GM18499 (cell line): ENCODE results near the gene ATXN2.

Source experiments
- ATAC-seq: cut with Tn5 transposase; IDR thresholded peaks from one replicate; pipeline ENCODE4 v1.9.1; 2021; ENCODE audit warnings: moderate number of reproducible peaks; ENCODE audit not compliant: insufficient read depth, unreplicated experiment

ATXN2 gene

GRCh38 chr12:111441107-111441928, 157.8 kb downstream of the ATXN2 start:
- no peak for ATAC-seq

DNA sequence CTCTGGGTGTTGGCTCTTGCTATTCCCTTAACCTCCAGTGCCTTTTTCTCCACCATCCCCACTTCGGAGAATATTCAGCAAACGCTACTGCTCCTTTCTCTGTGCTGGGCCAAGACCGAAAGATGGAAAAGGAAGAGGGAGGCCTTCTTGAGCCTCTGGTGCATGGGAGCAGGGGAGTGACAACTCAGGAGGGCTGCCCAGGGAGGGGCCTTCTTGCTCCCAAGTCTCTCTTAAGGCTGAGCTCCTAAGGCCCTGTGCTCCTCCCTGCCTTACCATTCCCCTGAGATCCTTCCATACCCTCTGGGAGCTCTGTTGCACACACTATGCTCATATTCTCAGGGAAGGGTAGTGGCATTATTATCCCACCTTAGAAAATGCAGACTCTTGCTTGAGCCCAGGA, 158.5 kb downstream of the ATXN2 start:
- no peak for ATAC-seq

- no peak for ATAC-seq
These were observed 159.0 kb downstream of the ATXN2 start for GRCh38 chr12:111440152-111440551.

DNA sequence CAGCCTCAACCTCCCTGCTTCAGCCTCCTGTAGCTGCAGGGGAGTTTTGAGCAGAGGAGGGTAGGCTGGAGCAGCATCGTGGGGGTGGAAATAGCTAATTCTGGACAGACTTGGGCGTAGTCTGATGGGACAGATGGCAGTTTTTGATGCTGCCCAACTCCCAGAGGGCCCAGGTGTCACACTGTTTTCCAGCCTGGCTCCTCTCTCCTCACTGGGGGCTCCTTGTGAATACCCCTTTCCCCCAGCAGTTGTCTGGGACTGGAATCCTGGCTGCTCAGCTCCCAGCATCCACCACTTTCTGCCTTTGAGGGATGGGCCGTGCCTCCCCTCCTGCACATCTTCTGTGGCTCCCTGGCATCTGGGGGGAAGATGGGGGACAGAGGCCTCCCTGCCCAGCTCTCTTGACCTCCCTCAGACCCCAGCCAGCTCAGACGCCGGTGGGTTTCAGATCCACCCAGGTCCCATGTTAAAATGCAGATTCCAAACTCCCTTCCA, 159.4 kb downstream of the ATXN2 start:
- no peak for ATAC-seq

- no peak for ATAC-seq
These were observed 160.6 kb downstream of the ATXN2 start for GRCh38 chr12:111438481-111438880.

- no peak for ATAC-seq
These were observed 161.2 kb downstream of the ATXN2 start for GRCh38 chr12:111437816-111438454.

DNA sequence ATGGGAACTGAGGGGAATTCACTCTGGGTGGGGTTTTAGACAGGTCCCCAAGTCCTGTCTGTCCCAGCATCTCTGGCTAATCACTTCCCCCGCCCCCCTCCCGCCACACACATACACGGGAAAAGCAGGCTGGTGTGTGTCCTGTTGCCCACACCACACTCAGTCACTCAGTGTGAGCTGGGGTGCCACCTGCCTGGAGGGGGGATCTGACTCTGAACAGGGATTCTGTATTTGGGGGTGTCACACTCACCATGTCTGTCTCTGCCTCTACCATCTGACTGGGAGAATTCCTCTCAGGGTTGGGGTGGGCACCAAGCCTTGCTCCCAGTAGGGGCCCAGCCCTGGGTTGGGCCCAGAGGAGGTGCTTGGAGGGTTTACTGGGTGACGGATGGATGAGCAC, 162.3 kb downstream of the ATXN2 start:
- ATAC-seq, result no peak

DNA sequence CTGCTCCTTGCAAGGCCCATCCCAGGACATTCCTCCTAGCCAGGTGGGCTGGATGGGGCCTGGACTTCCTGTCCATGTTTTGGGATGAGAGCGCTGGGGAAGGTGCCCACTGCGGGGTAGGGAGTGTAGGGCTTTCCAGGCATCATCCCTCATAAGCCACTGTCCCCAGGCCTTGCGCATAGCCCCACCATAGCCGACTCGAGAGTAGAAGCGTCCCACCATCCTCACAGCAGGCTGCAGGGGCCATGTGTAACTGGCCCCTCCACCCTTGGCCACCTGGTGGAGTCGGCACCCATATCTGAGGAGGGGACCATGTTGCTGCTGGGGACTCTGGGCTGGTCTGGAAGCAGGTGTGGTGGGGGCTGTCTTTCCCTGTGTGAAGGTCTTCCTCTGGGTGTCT, 162.8 kb downstream of the ATXN2 start:
- ATAC-seq, result no peak

- no peak for ATAC-seq
These were observed 163.4 kb downstream of the ATXN2 start for GRCh38 chr12:111435661-111436201.

GRCh38 chr12:111434680-111435338, 164.3 kb downstream of the ATXN2 start:
- peak; percentile 57 for ATAC-seq

- no peak for ATAC-seq
These were observed 165.1 kb downstream of the ATXN2 start for GRCh38 chr12:111434049-111434448.

- no peak for ATAC-seq
These were observed 167.3 kb downstream of the ATXN2 start for GRCh38 chr12:111431772-111432171.

GRCh38 chr12:111430433-111431353, 168.4 kb downstream of the ATXN2 start:
- no peak for ATAC-seq

DNA sequence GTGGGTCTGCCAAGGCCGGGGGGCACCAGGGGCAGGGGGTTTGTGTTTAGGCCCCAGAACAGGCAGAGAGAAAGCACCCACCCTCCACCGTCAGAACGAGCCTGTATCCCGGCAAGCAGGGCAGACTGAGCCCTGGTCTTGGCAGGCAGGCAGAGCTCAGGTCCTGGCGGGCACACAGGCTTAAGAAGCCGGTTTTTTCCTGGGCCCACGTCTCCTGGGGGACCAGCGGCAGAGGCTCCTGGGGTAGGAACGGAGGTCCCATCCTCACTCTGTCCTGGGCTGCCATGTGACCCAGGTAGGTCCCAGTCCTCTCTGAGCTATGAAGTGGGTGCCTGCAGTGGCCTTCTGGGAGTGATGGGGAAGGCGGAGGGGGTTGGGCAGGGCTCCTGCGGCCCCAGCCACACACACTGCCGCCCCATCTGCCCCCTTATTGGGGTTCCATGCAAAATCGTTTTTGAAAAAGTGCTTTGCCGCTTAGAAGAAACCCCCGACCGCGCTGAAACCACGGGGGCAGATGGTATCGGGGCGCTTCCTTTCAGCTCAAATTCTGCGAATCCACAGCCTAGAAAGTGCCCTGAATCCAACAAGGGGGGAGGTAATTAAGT, 169.2 kb downstream of the ATXN2 start:
- no peak for ATAC-seq

- ATAC-seq, result no peak
These were observed 170.4 kb downstream of the ATXN2 start for GRCh38 chr12:111428728-111429175.

DNA sequence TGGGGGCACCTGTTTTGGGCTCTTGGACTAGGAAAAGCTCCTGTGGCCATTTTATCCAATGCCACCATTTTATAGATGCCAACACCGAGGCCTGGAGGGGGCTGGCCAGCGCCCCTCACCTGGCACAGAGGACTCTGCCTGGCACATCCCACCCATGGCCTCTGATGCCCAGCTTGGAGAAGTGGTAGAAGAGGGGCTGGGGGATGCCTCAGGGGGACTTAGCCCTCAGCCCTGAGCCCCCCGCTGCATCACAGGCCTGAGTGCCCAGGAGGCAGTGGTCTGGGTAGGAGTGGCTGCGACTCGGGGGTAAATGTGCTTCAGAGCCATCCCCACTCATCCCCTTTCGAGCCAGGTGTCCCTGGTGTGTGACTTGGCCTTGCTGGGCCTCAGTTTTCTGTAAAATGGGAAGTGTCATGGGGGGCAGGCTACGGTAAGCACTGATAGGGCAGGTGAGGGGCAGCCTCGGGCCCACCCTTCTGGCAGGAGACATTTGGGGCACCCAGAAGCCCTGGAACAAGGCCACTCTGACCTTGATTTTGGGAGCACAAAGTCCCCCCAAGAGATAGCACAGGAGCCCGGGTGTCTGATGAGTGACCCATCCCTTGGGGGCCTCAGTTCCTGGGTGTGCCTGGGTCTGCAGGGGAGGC, 170.9 kb downstream of the ATXN2 start:
- no peak for ATAC-seq

DNA sequence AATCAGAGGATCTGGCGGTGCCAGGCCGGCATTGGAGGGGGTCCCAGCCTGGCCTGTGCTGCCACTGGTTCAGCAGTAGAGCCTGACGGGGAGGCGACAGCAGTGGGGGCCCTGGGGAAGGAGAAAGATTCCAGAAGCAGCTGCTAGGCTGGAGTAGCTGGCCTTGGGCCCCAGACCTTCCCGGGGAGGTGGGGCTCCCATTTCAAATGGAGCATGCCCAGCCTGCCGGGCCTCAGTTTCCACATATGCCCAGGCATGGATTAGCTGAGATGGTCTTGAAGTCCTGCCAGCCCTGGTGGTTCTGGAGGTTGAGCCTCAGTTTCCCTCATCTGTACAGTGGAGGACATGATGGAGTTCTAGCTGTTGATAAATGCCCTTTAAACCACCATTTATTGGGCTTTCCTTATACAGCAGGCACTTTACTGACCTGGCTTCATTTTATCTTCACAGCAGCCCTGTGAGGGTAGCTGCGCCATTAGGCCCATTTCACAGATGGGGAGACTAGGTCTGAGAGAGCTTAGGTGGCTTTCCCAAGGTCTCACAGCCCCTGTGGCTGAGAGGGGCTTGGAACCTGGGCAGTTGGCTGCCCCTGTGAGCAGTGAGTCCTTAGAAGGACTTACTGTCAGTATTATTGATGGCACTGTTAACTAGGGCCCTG, 171.6 kb downstream of the ATXN2 start:
- ATAC-seq, result no peak
